H1 (cell line): ENCODE results near the gene SPINDOC. TPM values are rescaled to one million over a fixed set of nuclear protein-coding genes. Genes with fewer than 3 reads are reported as not detected.

ENCODE experiments used
- BCL11A ChIP-seq, 2 experiments: IDR thresholded peaks; one replicate each; pipeline ENCODE4 v1.6.1; 2011; ENCODE audit warnings: low read depth in 2 of 2, low read length in 2 of 2, mild to moderate bottlenecking in 2 of 2
- polyA plus RNA-seq, 7 experiments: library from polyadenylated mRNA; depleted of rRNA in 3 of 7; stranded (reverse) in 5 of 7; unstranded in 2 of 7; fragments of >200 nt in 5 of 7; fragments of 200-250 nt in 2 of 7; gene quantifications; 1 replicate in 5 of 7; 2 replicates in 1 of 7; 4 replicates in 1 of 7; pipeline versions ENCODE4 v1.2.1 to v1.2.3, GENCODE V29; 2011 to 2013; ENCODE audit warnings: missing spikeins in 2 of 7, mixed read lengths in 2 of 7
- total RNA-seq: library from RNA; stranded (reverse); fragmentation: NEBNext Ultra II Directional; extraction: Animal tissue kit (Norgen Biotek cat#: 25700); gene quantifications from 2 replicates; pipeline ENCODE4 v1.2.1, GENCODE V29; 2021

SPINDOC gene
- total and polyA plus RNA-seq, 2 of the 8 experiments (the other 6 are each of a cell fraction or from before 2014, with no cell fraction given): 78.7 to 99.7 TPM

- no peak for TF ChIP-seq BCL11A (IDR thresholded peaks at IDR 0.05; ENCODE audit: low read depth in 2 of 2, low read length in 2 of 2)
- TF ChIP-seq, all 59 proteins: peak for 0
These were observed 21.4 kb downstream of the SPINDOC start (continued) for GRCh38 chr11:63834535-63835157.
